Activated CD8-positive, alpha-beta memory T cell treated with anti-CD3 and anti-CD28 coated beads, Interleukin-2, amount 50 U/mL, for 1 hour (primary cell): ENCODE results near the gene CCDC91.
"Not testable (repeated sequence)": the region's sequence is repeated elsewhere in the genome, so short reads cannot be mapped to it uniquely, and the experiment has no call there.

Experiments used
- DNase-seq: peaks from one replicate; pipeline ENCODE4 v3.0.0-alpha.2; 2020; ENCODE audit errors: extremely low read depth

The CCDC91 gene

GRCh38 chr12:28232211-28232928 is 42.1 kb downstream of the CCDC91 start:
- no peak for DNase-seq

DNA sequence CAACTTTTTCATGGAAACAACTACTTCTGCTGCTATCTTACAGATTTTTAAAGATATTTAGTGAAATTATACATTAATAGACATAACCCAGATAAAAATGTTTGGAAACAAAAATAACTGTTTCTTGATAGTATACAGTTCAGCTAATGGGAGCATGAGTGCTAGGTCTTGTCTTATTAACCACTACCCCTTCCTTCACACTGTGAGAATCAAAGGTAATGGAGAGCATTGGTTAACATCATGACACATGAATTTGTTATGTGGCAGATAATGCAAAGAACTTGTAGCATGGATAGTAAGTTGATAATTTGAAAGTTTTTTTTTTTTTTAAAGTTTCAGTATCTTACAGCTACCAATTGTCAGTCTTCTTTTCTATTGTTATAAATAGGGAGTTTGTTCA is 44.2 kb downstream of the CCDC91 start:
- no peak for DNase-seq

DNA sequence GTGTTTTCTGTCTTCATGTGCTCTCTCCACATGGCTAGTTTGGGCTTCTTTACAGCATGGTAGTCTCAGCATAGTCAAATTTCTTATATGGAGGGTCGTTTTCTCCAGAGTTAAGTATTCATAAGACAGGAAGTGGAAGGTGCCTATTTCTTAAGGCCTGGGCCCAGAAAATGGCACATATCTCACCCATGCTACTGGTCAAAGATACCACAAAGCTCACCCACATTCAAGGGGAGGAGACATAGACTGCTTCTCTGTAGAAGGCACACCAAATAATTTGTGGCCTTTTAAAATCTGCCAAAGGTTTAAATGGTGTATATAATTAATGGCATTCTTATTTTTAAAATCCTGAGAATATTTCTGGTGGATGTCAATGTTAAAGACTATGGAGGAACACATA is 44.8 kb downstream of the CCDC91 start:
- no peak for DNase-seq

DNA sequence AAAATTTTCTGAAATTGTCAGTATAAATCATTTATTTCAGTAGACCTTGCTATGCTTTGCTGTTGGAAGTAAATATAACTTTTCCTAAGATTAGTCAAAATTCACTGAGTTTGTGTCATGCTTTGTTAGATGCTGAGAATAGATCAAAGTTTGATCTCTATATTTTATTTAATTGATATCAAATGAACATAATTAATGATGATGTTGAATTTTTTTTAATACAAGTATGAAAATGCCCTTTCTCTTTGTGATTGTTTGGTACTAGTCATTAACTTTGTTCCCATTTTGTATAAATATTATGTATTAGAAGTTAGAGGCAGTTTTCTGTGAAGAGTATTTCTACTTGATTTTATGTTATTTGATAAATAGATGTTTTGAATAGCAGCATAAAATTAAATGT is 45.7 kb downstream of the CCDC91 start:
- no peak for DNase-seq

GRCh38 chr12:28237423-28237822 is 47.2 kb downstream of the CCDC91 start:
- DNase-seq: no peak

DNA sequence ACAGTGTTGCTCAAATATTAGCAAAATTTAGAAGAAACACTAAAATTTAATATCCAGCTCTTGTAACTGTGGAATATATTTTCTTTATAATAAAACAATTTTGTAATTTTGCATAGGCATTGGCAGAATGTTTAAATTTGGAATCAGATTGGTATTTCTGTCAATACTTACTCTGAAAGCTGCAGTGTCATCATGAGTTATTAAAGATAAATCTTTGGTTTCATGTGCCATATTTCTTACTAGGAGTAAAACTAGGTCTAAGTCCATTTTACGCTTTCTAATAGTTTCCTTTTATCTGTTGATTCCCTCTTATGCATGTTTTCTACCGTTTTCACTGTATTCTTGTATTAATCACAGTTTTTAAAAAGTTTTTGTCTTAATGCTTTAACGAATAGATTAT is 49.7 kb downstream of the CCDC91 start:
- DNase-seq: no peak

DNA sequence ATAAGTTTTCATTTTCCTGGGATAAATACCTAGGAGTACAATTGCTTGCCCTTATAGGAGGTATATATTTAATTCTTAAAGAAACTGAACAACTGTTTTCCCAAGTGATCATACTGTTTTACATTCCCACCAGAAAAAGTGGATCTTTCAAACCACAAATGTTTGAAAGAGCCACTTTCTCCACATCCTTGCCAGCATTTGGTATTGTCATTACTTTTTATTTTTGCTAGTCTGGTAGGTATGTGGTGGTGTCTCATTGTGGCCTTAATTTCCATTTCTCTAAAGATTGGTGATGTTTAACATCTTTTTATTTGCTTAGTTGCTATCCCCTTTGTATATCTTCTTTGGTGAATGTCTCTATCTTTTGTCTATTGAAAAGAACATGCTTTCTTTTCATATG is 50.6 kb downstream of the CCDC91 start:
- no peak for DNase-seq

DNA sequence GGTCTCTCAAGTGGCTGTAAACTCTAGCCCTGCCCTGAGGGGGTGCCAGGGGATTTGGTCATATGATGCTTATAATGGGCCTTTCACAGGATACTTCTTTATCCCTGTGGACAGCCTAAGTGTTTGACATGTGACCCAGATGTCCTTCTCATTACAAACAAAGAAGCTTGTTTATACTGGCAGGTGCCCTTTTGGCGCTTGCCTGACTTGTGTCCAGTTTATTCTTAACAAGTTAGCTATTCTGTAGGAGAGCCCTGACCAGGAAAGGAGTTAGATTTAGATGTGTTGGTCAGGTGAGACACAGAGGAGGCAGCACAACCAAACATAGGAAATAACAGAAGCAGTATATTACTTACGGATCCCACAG is 51.9 kb downstream of the CCDC91 start:
- no peak for DNase-seq

DNA sequence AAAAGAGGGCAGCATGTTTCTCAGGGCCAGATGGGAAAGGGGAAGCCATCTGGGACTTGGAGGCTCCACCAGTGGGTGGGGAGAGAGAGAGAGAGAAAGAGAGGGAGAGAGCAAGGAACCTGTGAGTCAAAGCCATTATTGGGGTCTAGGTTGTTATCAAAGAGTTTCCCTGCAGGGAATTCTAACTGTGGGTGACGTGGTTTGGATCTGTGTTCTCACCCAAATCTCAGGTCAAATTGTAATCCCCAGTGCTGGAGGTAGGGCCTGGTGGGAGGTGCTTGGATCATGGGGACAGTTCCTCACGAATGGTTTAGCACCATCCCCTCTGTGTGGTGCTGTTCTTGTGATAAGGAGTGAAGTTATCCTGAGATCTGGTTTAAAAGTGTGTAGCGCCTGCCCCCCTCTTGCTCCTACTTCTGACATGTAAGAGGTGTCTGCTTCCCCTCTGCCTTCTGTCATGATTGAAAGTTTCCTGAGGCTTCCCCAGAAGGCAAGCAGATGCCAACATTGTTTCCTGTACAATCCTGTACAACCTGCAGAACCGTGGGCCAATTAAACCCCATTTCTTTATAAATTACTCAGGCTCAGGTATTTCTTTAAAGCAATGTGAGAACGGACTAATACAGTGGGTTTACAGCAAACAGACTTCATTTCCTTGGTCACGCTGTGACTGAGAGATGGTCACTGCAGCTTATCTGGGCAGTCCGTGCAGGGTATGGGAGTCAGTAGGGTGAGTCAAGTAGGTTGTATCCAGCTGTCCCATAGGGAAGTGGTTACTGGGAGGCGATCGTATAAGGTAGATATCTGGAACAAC is 52.4 kb downstream of the CCDC91 start:
- no peak for DNase-seq

- DNase-seq: no peak
Observed at GRCh38 chr12:28243310-28243633, 53.0 kb downstream of the CCDC91 start.

GRCh38 chr12:28247806-28248205 is 57.5 kb downstream of the CCDC91 start:
- DNase-seq: no peak

GRCh38 chr12:28248555-28249145 is 58.4 kb downstream of the CCDC91 start:
- DNase-seq: no peak

- no peak for DNase-seq
Observed at GRCh38 chr12:28253161-28253641, 62.9 kb downstream of the CCDC91 start.

GRCh38 chr12:28257411-28257810 is 67.2 kb downstream of the CCDC91 start:
- DNase-seq: no peak

- no peak for DNase-seq
Observed at GRCh38 chr12:28258998-28259397, 68.7 kb downstream of the CCDC91 start.

GRCh38 chr12:28265435-28266042 is 75.3 kb downstream of the CCDC91 start:
- no peak for DNase-seq

GRCh38 chr12:28267920-28268607 is 77.8 kb downstream of the CCDC91 start:
- DNase-seq: not testable (repeated sequence)

DNA sequence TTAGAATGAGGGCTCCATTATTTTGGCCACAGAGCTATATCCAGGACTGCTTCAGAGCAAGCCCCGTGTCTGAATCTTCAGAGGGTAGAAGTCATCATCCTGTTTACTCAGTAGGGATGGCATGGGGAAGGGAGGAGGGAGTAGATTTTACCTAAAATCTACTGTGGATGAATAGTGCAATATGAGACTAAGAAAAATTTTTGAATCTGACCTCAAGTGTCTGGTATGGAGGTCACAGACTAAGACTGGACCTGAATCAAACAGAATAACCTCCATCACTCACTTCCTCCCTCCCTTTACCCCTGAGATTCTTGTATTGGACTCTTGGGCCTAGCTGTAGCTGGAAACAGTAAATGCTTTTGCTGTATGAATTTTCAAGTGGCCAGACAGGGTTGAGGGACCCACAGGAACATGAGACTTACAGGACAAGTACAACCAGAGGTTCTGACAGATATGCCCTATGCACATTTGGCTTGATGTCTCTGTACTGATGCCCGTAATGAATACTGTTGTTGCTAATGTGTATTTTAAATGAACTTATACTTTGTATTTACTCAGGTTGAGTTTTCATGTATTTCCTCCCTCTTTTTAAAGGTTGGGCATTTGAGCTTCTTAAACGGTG is 78.5 kb downstream of the CCDC91 start:
- no peak for DNase-seq

- DNase-seq: no peak
Observed at GRCh38 chr12:28269851-28270250, 79.6 kb downstream of the CCDC91 start.

DNA sequence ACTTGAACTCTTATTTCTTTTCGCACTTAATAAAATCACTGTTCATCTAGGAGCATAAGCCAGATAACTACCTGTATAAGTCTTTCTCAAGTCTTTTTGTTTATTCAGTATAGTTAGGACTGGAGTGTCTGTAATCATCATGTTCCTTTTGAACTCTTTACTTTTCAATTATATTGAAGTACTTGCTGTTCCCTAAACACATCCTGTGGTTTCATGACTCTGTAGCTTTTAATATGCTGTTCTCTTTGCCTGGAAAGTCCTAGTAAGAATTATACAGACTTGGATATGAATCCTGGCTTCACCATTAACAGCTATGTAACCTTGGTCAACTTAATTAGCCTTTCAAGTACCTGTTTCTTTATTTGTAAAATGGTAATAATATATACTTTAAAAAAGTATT is 88.2 kb downstream of the CCDC91 start:
- DNase-seq: no peak

GRCh38 chr12:28278960-28279359 is 88.7 kb downstream of the CCDC91 start:
- DNase-seq: no peak

GRCh38 chr12:28286352-28286751 is 96.1 kb downstream of the CCDC91 start:
- DNase-seq: no peak
